GM08714 (cell line): ENCODE measurements around the gene JOSD1.

Experiments
- H3K4me3 ChIP-seq: fragments of 200-500 bp; sonication (Bioruptor generic); 2 replicates; pipeline ENCODE4 v1.5.1; 2014; ENCODE audit warnings: mild to moderate bottlenecking, low read length, inconsistent platforms
- ZNF274 ChIP-seq: IDR thresholded peaks from 2 replicates; pipeline ENCODE4 v1.6.1; 2012; ENCODE audit warnings: mild to moderate bottlenecking, low read depth, low read length

JOSD1 gene

DNA sequence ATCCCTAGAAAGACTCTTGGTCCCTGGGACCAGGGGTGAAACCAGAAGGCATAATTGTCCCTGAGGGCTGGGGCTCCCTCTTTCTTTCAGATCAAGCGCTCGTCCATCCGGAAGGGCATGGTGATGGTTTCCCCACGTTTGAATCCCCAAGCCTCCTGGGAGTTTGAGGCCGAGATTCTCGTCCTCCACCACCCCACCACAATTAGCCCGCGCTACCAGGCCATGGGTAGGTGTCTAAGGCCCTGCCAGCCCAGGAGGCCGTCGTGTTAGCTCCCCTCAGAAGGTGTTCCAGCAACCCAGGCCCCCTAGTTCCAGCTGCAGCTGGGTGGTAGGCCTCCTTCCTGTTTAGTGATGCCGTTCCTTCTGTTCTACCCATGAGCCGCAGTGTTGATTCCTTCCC lies 26.4 kb upstream of the JOSD1 start:
- no peak for TF ChIP-seq ZNF274
- H3K4me3 ChIP-seq = no peak overlapping the region

DNA sequence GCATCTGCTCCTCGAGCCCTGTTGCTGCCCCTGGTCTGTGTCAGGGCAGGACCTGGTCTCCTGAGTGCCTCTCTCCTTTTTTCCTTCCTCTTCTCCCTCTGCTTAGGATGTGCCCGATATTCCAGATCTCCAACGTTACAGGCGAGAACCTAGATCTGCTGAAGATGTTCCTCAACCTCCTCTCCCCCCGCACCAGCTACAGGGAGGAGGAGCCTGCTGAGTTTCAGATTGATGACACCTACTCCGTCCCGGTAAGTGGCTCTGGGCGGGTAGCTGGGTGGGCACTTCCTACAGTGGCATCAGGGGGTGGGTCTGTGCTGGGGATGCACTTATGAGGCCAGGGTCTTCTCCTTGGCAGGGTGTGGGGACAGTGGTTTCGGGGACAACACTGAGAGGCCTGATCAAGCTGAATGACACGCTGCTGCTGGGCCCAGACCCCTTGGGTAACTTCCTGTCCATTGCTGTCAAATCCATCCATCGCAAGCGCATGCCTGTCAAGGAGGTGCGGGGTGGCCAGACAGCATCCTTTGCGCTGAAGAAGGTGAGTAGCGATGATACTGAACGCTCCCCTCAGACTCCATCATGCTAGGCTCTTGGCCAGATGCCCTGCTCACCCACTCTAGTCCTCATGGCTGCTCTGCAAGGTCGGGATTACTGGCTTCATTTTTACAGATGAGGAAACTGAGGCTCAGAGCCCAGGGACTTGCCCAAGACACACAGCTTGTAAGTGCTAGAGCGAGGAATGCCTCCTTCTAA lies 25.3 kb upstream of the JOSD1 start:
- no peak for TF ChIP-seq ZNF274
- no peak overlapping the region for H3K4me3 ChIP-seq

DNA sequence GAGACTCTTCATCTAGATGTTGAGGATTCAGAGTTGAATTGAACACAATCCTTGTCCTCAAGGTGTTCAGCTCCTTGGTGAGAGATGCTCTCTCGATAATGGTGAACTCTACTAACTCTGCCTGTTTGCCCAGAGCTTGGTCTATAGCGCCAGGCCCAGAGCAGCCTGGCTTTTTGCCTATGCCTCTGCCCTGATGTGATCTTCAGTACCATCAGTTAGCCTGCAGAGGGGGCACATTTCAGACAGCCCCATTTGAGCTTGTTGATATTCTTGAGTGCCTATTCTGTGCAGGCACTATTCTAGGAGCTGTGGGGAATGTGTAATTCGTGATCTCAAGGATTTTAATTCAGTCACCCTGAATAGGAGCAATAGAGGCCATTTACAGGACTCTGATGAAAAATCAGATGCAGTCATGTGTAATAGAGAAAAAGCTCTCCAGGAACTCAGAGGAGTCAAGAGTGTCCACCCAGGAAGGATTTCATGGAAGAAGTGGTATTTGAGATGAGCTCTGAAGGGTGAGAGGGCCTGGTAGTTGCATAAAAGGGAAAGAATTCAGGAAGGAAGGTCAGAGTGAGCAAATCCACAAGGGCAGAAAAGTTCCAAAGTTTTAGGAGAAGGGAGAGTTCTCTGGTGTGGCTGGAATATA lies 24.3 kb upstream of the JOSD1 start:
- no peak overlapping the region for H3K4me3 ChIP-seq
- no peak for TF ChIP-seq ZNF274

DNA sequence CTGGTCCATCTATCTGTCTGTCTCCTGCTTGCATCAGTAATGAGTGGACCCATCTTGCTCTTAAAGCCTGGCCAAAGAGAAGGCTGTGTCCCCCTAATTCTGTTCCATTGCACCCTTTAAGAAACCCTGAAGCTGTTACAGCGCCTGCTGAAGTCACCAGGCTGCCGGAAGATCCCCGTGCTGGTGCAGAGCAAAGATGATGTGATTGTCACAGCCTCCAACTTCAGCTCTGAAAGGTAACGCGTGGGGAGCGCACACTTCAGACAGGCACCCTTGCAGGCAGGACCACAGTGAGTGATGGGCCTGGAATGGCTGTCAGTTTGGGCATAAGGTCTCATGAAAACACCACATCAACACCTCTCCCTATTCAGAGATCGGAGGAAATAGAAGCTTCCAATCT lies 23.4 kb upstream of the JOSD1 start:
- no peak overlapping the region for H3K4me3 ChIP-seq
- TF ChIP-seq ZNF274 = no peak

DNA sequence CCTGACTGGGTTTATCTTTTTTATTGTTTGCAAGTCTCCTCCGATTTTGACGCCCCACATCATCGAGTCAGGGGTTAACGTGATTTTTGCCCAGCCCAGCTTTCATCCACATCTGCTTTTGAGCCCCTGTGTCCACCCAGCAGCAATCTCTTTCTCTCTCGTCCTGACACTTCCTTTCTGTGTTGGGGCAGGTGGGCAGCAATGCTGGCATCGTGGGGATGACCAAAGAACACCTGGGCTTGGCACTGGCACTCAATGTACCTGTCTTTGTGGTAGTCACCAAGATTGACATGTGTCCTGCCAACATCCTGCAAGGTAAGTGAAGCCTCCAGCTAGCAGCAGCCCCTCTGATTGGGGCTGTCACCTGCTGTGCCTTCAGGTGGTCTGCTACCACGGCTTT lies 20.8 kb upstream of the JOSD1 start:
- no peak overlapping the region for H3K4me3 ChIP-seq
- TF ChIP-seq ZNF274 = no peak

DNA sequence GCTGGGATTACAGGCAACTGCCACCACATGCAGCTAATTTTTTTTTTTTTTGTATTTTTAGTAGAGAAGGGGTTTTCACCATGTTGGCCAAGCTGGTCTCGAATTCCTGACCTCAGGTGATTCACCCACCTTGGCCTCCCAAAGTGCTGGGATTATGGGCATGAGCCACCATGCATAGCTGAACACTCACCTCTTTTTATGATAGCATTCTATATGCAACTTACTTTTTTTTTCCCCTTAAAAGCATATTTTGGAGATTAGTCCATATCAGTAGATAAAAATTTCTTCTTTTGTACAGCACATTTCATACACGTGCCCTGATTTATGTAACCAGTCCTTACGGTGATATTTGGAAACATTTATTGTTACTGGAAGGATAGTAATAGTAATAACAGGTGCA lies 19.6 kb upstream of the JOSD1 start:
- H3K4me3 ChIP-seq = no peak overlapping the region

DNA sequence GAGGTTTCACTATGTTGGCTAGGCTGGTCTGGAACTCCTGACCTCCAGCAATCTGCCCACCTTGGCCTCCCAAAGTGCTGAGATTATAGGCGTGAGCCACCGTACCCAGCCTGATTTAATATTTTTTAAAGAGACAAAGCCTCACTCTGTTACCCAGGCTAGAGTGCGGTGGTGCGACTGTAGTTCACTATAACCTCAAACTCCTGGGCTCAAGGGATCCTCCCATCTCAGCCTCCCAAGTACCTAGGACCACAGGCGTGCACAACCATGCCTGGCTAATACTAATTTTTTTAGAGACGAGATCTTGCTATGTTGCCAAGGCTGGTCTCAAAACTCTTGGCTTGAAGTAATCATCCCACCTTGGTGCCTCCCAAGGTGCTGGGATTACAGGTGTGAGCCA lies 18.5 kb upstream of the JOSD1 start:
- H3K4me3 ChIP-seq = no peak overlapping the region
- no peak for TF ChIP-seq ZNF274

More for the DNA sequence above, 19.6 kb upstream of the JOSD1 start:
- TF ChIP-seq ZNF274 = no peak

DNA sequence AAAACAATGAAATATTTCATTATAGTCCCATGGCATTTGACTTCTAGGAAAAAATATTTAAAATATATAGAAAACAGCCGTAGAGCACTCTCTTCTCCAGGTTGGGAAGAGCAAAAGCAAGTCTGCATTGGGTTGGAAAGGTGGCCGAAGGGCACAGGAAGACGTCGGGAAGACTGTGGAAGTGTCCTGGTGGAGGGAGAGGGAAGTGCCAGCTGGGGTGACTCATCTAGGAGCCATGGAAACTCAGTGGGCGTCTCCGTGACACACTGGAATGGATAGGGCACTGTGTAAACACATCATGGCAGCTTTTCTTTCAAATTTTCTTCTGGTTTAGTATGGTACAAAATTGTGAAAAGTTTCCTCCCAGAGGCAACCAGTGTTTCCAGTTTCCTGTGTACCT lies 17.7 kb upstream of the JOSD1 start:
- no peak overlapping the region for H3K4me3 ChIP-seq

DNA sequence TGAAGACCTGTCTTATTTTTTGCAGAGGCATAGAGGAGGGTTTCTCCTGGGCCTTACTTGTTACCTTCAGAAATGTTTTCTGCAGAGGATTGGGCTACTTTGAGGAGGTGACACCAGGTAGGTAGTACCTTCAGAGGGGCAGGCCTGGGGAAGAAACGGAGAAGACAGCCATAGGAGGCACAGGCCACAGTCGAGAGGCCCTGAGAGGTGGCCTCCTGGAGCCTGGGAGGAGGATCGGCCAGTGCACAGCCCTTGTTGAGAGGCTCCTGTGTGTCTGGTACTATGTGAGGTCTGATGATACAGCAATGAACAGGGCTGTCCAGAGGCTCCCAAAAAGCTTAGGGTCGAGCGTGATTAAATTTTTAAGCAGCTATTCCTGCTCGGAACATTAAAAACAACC lies 16.5 kb upstream of the JOSD1 start:
- no peak for TF ChIP-seq ZNF274
- no peak overlapping the region for H3K4me3 ChIP-seq

More for the DNA sequence above, 17.7 kb upstream of the JOSD1 start:
- no peak for TF ChIP-seq ZNF274

DNA sequence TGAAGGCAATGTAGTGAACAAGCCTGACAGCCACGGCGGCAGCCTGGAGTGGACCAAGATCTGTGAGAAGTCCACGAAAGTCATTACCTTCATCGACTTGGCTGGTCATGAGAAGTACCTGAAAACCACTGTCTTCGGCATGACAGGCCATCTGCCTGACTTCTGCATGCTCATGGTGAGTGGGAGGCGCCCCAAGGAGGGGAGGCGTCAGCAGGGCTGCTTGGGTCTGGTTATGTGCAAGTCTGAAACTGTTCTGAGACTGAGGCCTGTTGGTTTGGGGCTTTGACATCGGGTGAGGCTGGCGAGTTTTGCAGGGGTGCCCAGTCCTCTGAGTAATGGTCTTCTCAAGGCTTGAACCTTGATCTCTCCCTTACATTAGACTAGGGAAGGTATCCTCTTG lies 16.1 kb upstream of the JOSD1 start:
- no peak overlapping the region for H3K4me3 ChIP-seq
- TF ChIP-seq ZNF274 = no peak

DNA sequence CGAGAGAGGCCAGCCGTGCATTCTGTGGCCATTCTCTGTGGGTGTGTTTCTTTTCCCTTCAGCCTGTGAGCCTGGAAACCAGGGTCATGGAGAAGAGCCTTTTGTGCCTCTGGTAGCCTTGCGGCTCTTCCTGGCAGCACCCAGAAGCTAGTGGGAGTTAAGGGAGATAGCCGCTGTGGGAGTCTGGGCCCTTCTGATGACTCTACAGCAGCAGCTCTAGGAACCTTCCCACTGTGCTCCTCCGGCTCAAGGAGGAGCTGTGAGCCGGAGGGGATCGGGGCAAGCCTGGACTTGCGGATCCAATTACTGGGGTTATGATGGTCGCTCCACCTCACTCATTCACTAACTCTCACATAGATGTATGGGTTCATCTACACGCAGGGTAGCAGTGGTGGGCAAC lies 15.5 kb upstream of the JOSD1 start:
- TF ChIP-seq ZNF274 = no peak
- H3K4me3 ChIP-seq = no peak overlapping the region

DNA sequence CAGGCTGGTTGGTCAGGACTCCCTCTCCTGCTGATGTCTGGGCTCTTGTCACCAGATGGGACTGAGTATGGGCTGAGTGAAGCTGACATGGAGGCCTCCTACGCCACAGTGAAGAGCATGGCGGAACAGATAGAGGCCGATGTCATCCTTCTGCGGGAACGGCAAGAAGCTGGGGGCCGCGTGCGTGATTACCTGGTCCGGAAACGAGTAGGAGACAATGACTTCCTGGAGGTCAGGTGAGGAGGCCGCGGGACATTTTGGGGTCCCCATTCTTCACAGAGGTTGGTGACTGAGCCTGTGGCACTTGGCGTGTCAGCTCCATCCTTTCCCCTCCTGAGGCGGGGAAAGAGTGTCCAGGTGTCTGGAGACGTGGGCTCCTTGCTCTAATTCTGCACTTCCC lies 15.1 kb upstream of the JOSD1 start:
- H3K4me3 ChIP-seq = no peak overlapping the region
- no peak for TF ChIP-seq ZNF274

DNA sequence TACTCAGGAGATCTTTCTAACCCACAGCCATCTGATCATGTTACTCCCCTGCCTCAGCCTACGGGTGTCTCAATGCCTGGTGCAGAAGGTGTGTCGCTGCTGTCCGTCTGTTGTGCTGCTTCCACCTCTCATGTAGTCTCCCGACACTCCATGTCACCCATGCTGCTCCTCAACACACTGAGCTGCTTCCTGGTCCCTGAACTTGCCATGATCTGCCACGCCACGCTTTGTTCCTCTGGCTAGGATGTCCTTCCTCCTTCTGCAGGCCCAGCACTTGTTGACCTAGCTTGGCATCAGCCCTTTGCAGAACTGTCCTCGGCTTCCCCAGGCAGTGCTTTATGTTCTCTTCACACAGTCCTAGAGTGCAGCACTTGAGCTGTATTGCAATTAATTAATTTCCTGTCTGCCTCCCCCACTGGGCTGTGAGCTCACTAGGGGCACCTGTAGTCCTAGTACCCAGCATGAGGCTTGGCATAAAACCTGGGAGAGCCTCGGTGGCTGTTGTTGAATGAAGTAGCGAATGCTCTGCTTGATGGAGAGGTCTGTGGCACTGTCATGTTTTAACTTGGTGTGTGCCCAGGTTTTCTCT lies 14.5 kb upstream of the JOSD1 start:
- no peak overlapping the region for H3K4me3 ChIP-seq
- TF ChIP-seq ZNF274 = no peak

DNA sequence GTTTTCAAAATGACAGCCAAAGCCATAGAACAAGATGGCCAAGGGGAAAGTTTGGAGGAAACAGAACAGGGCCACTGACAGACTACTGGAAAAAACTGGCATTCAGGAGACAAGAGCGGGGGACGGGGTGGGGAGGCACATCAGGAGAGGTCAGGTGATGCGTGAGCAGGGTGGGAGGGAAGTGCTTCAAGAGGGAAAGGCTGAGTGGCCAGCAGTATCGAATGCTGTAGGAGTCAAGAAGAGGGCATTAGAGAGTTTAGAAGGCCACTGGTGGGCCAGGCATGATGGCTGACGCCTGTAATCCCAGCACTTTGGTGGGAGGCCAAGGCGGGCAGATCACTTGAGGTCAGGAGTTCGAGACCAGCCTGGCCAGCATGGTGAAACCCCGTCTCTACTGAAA lies 13.2 kb upstream of the JOSD1 start:
- no peak overlapping the region for H3K4me3 ChIP-seq
- no peak for TF ChIP-seq ZNF274

DNA sequence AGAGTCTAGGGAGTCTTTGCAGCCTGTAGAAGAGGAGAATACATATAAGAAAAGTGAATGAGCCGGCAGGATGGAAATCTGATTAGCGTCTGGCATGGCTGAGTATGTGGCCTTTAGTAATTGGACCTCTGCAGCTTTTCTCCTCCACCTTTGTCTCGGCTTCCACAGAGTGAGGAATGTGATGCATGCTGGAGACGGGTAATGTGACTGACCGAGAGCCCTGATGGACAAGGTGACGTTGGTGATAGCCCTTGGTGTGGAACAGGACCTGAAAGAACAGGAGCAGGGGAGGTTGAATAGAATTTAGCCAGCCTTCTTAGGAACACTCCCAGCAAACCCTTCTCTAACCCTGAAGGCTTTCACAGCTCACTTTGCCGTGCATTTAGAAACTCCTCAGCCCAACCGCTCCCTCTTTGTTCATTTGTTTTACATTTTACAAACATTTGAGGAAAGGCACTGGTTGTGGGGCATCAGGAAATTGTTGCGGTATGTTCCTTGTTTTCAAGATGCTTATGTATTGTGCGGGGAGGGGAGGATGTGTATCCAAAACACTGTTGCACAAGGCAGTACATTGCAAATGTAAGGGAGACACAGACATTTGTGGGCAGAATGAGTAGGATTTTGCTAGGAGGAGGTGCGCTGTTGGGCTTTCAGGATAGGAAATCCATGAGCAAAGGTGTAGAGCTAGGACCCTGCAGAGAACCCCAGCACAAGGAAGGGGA lies 11.9 kb upstream of the JOSD1 start:
- no peak for TF ChIP-seq ZNF274
- H3K4me3 ChIP-seq = no peak overlapping the region
